IMR-90 (cell line): Measurements from ENCODE around the gene CSGALNACT2. TPM values are rescaled to one million over a fixed set of nuclear protein-coding genes. Genes with fewer than 3 reads are reported as not detected.

Experiments
- ATAC-seq: fragments of 200-7000 bp; cut with Tn5 transposase; 2 replicates; pipeline ENCODE4 v1.9.1; 2020; ENCODE audit warnings: low read depth, mild to moderate bottlenecking, moderate library complexity
- BruUV-seq: library from RNA; stranded (reverse); fragments of 400-500 nt; replicated peaks from 2 replicates; lab custom pipeline; 2021; lab: Mats Ljungman, UMichigan
- CTCF ChIA-PET: fragments of 300-600 bp; formaldehyde crosslinking; extraction: SDS; loops from one replicate; lab custom pipeline; 2021; ENCODE audit warnings: antibody characterized with exemption; lab: Yijun Ruan, JAX
- POLR2A ChIA-PET: fragments of 300-600 bp; sonication (Branson Sonifier 250); formaldehyde crosslinking; loops from one replicate; lab custom pipeline; 2022; ENCODE audit warnings: antibody characterized with exemption; ENCODE audit not compliant: unreplicated experiment; lab: Charles Lee
- DNase-seq: peaks from one replicate; pipeline ENCODE4 v3.0.0; 2013
- H2AFZ ChIP-seq: replicated peaks from 2 replicates; pipeline ENCODE3; 2013; ENCODE audit warnings: low read length, mild to moderate bottlenecking; ENCODE audit not compliant: poor library complexity
- H2AK5ac ChIP-seq: 2 replicates; pipeline ENCODE4 v1.6.1; 2013; ENCODE audit warnings: low read depth, low read length, inconsistent platforms
- H2AK9ac ChIP-seq: replicated peaks from 2 replicates; pipeline ENCODE3; 2013; ENCODE audit warnings: mild to moderate bottlenecking, low read depth, low read length, moderate library complexity; ENCODE audit not compliant: poor library complexity
- H2BK120ac ChIP-seq: 2 replicates; pipeline ENCODE4 v1.6.1; 2013; ENCODE audit warnings: low read depth, low read length, inconsistent platforms
- H2BK15ac ChIP-seq: 3 replicates; pipeline ENCODE4 v1.6.1; 2013; ENCODE audit warnings: low read depth, low read length, inconsistent platforms
- H2BK20ac ChIP-seq: 2 replicates; pipeline ENCODE4 v1.6.1; 2013; ENCODE audit warnings: low read depth, mild to moderate bottlenecking, inconsistent platforms, low read length, moderate library complexity
- H2BK5ac ChIP-seq: 2 replicates; pipeline ENCODE4 v1.6.1; 2013; ENCODE audit warnings: mild to moderate bottlenecking, low read depth, low read length, inconsistent platforms; ENCODE audit not compliant: poor library complexity, severe bottlenecking
- H3K14ac ChIP-seq: replicated peaks from 2 replicates; pipeline ENCODE4 v1.6.1; 2013; ENCODE audit warnings: low read depth, low read length, inconsistent platforms
- H3K18ac ChIP-seq: 2 replicates; pipeline ENCODE4 v1.6.1; 2013; ENCODE audit warnings: low read depth, low read length, control low read depth
- H3K23ac ChIP-seq: 2 replicates; pipeline ENCODE4 v1.6.1; 2013; ENCODE audit warnings: low read depth, low read length, inconsistent platforms
- H3K27ac ChIP-seq: 2 replicates; pipeline ENCODE4 v1.5.1; 2013; ENCODE audit warnings: mild to moderate bottlenecking, control low read depth, low read length; ENCODE audit not compliant: insufficient read depth
- H3K27me3 ChIP-seq: 2 replicates; pipeline ENCODE4 v1.6.1; 2013; ENCODE audit warnings: low read length; ENCODE audit not compliant: control insufficient read depth, insufficient read depth
- H3K36me3 ChIP-seq: 2 replicates; pipeline ENCODE4 v1.6.1; 2013; ENCODE audit warnings: low read length, mixed read lengths; ENCODE audit not compliant: control insufficient read depth, insufficient read depth
- H3K4ac ChIP-seq: 2 replicates; pipeline ENCODE4 v1.6.1; 2013; ENCODE audit warnings: low read depth, low read length, inconsistent platforms
- H3K4me1 ChIP-seq: 2 replicates; pipeline ENCODE4 v1.6.1; 2013; ENCODE audit warnings: low read length, mixed read lengths; ENCODE audit not compliant: control insufficient read depth, insufficient read depth
- H3K4me2 ChIP-seq: 2 replicates; pipeline ENCODE4 v1.6.1; 2013; ENCODE audit warnings: low read depth, mild to moderate bottlenecking, control low read depth, low read length, moderate library complexity
- H3K4me3 ChIP-seq: 2 replicates; pipeline ENCODE4 v1.5.1; 2013; ENCODE audit warnings: low read depth, mild to moderate bottlenecking, control low read depth, low read length, moderate library complexity; ENCODE audit not compliant: insufficient read depth
- H3K56ac ChIP-seq: 2 replicates; pipeline ENCODE4 v1.6.1; 2013; ENCODE audit warnings: low read length, inconsistent platforms; ENCODE audit not compliant: insufficient read depth; ENCODE audit errors: extremely low read depth
- H3K79me1 ChIP-seq, 2 experiments: 2 replicates each; pipeline ENCODE4 v1.6.1; 2013; ENCODE audit warnings: low read length in 2 of 2, inconsistent platforms in 1 of 2, low read depth in 1 of 2
- H3K9ac ChIP-seq: 2 replicates; pipeline ENCODE4 v1.6.1; 2013; ENCODE audit warnings: low read depth, low read length, control low read depth
- H3K9me1 ChIP-seq: 2 replicates; pipeline ENCODE4 v1.6.1; 2013; ENCODE audit warnings: low read length, inconsistent platforms; ENCODE audit not compliant: insufficient read depth
- H3K9me3 ChIP-seq: 2 replicates; pipeline ENCODE4 v1.6.1; 2013; ENCODE audit warnings: low read length; ENCODE audit not compliant: control insufficient read depth, insufficient read depth
- H4K20me1 ChIP-seq: 2 replicates; pipeline ENCODE4 v1.6.1; 2013; ENCODE audit warnings: low read length, inconsistent platforms; ENCODE audit not compliant: insufficient read depth
- H4K5ac ChIP-seq: 2 replicates; pipeline ENCODE4 v1.6.1; 2013; ENCODE audit warnings: mild to moderate bottlenecking, low read depth, low read length, control low read depth
- H4K8ac ChIP-seq, 2 experiments: 2 replicates each; pipeline ENCODE4 v1.6.1; 2013; ENCODE audit warnings: low read depth in 2 of 2, low read length in 2 of 2, control low read depth in 1 of 2, inconsistent platforms in 1 of 2
- H4K91ac ChIP-seq: 2 replicates; pipeline ENCODE4 v1.6.1; 2013; ENCODE audit warnings: low read depth, low read length, inconsistent platforms; ENCODE audit not compliant: insufficient read depth
- BHLHE40 ChIP-seq: fragments of 150-350 bp; IDR thresholded peaks from 2 replicates; pipeline ENCODE4 v1.6.1; 2016; ENCODE audit warnings: mild to moderate bottlenecking, low read depth, low read length
- CHD1 ChIP-seq: IDR thresholded peaks from 2 replicates; pipeline ENCODE4 v1.6.1; 2012; ENCODE audit warnings: low read depth, low read length, improper control_type of control experiment
- FOS ChIP-seq: fragments of 150-350 bp; IDR thresholded peaks from 2 replicates; pipeline ENCODE4 v1.6.1; 2016; ENCODE audit warnings: low read depth, low read length
- MAZ ChIP-seq: IDR thresholded peaks from 2 replicates; pipeline ENCODE4 v1.6.1; 2012; ENCODE audit warnings: low read depth, mild to moderate bottlenecking, low read length, improper control_type of control experiment, moderate library complexity, borderline replicate concordance
- POLR2A ChIP-seq: IDR thresholded peaks from 2 replicates; pipeline ENCODE4 v1.6.1; 2012; ENCODE audit warnings: mild to moderate bottlenecking, low read depth, low read length
- WGBS, 2 experiments: methylation state at CpG; one replicate each; pipeline versions ENCODE4 v1.1.5 to v1.1.7; 2013; ENCODE audit warnings: missing lambda C conversion rate in 2 of 2; ENCODE audit not compliant: insufficient read length in 1 of 2; ENCODE audit errors: extremely low coverage in 2 of 2; 5-methylcytosine and 5-hydroxymethylcytosine counted together
- dilution Hi-C: fragments of 300-500 bp; cut with HindIII; formaldehyde crosslinking; loops from one replicate; pipeline ENCODE4 v1.14.3; 2018; ENCODE audit warnings: low sequenced_read_pairs; ENCODE audit not compliant: unreplicated experiment
- in situ Hi-C: fragments of 300-500 bp; cut with MboI; formaldehyde crosslinking; loops from 3 replicates; pipeline ENCODE4 v1.14.3; 2019; ENCODE audit warnings: low sequenced_read_pairs, inconsistent platforms, mixed read lengths
- intact Hi-C: fragments of 100-400 bp; cut with micrococcal nuclease; formaldehyde crosslinking; loops from 2 replicates; pipeline ENCODE4 v1.10.0; 2022
- polyA plus RNA-seq, 3 experiments: library from polyadenylated mRNA; depleted of rRNA; stranded (reverse); fragments of >200 nt; gene quantifications; 2 replicates each; pipeline ENCODE4 v1.2.3, GENCODE V29; 2012; ENCODE audit warnings: low replicate concordance in 1 of 3
- total RNA-seq: library from RNA; depleted of rRNA; stranded (reverse); fragments of >200 nt; gene quantifications from 2 replicates; pipeline ENCODE4 v1.2.3, GENCODE V29; 2012
- TF ChIP-seq, protein P1 (sequence below): fragments of 150-350 bp; IDR thresholded peaks from 2 replicates; pipeline ENCODE4 v1.6.1; 2016; ENCODE audit warnings: low read depth, mild to moderate bottlenecking, low read length, moderate library complexity, borderline replicate concordance
- TF ChIP-seq, protein P2 (sequence below): conservative IDR thresholded peaks from 2 replicates; pipeline ENCODE4 v1.5.1; 2012; ENCODE audit warnings: mild to moderate bottlenecking, low read depth, low read length, improper control_type of control experiment

CSGALNACT2 gene
- total and polyA plus RNA-seq, 2 of the 4 experiments (the other 2 are of a cell fraction): 6.5 to 13.1 TPM

- no peak overlapping the region for H3K4ac ChIP-seq
- H3K79me1 ChIP-seq: no peaks in the 10 kb centered on the region
- no peak overlapping the region for H2BK120ac ChIP-seq
- POLR2A ChIA-PET: no interaction called here
- in situ Hi-C loops (no loop called here), dilution Hi-C loops (no loop called here), intact Hi-C loops (no loop called here)
- H3K27ac ChIP-seq: no peak overlapping the region
- no peak overlapping the region for H3K4me3 ChIP-seq
- H3K27me3 ChIP-seq: peaks cover 16% of the 10 kb centered on the region; the same call in 1 of the 2 replicates
- no peak overlapping the region for H3K14ac ChIP-seq
- H3K23ac ChIP-seq: no peak overlapping the region
- peak overlapping the region; percentile 18 for H2AFZ ChIP-seq
- peaks cover 10% of the 10 kb centered on the region for H3K4me1 ChIP-seq
- no peak overlapping the region for H4K8ac ChIP-seq
- TF ChIP-seq, protein P1, sequence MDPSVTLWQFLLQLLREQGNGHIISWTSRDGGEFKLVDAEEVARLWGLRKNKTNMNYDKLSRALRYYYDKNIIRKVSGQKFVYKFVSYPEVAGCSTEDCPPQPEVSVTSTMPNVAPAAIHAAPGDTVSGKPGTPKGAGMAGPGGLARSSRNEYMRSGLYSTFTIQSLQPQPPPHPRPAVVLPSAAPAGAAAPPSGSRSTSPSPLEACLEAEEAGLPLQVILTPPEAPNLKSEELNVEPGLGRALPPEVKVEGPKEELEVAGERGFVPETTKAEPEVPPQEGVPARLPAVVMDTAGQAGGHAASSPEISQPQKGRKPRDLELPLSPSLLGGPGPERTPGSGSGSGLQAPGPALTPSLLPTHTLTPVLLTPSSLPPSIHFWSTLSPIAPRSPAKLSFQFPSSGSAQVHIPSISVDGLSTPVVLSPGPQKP: no peak
- TF ChIP-seq MAZ (no peak), BHLHE40 (no peak), POLR2A (no peak), CHD1 (no peak), FOS (no peak)
- TF ChIP-seq, protein P2, sequence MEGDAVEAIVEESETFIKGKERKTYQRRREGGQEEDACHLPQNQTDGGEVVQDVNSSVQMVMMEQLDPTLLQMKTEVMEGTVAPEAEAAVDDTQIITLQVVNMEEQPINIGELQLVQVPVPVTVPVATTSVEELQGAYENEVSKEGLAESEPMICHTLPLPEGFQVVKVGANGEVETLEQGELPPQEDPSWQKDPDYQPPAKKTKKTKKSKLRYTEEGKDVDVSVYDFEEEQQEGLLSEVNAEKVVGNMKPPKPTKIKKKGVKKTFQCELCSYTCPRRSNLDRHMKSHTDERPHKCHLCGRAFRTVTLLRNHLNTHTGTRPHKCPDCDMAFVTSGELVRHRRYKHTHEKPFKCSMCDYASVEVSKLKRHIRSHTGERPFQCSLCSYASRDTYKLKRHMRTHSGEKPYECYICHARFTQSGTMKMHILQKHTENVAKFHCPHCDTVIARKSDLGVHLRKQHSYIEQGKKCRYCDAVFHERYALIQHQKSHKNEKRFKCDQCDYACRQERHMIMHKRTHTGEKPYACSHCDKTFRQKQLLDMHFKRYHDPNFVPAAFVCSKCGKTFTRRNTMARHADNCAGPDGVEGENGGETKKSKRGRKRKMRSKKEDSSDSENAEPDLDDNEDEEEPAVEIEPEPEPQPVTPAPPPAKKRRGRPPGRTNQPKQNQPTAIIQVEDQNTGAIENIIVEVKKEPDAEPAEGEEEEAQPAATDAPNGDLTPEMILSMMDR: no peak
- H3K4me2 ChIP-seq: no peak overlapping the region
- CTCF ChIA-PET: no interaction called here
- no peak overlapping the region for H4K91ac ChIP-seq
- no peak overlapping the region for H2AK9ac ChIP-seq
- no peak overlapping the region for H2BK15ac ChIP-seq
- H3K9me3 ChIP-seq: no peaks in the 10 kb centered on the region
- H2AK5ac ChIP-seq: no peak overlapping the region
- no peak overlapping the region for H3K18ac ChIP-seq
- H3K9me1 ChIP-seq: no peaks in the 10 kb centered on the region
- no TSS peak for BruUV-seq
- H3K36me3 ChIP-seq: no peaks in the 10 kb centered on the region
- no peak overlapping the region for H3K56ac ChIP-seq
- H3K9ac ChIP-seq: no peak overlapping the region
- H2BK20ac ChIP-seq: no peak overlapping the region
- DNase-seq (no peak), ATAC-seq (no peak)
- H4K20me1 ChIP-seq: no peaks in the 10 kb centered on the region
- no peak overlapping the region for H2BK5ac ChIP-seq
- 73% methylated on average over 6 of the region's 16 CpGs; no CpG with 5 or more reads in 1 of the 2 experiments for WGBS, 2 experiments
- no peak overlapping the region for H4K5ac ChIP-seq
Observed at GRCh38 chr10:43113201-43114087, 24.8 kb upstream of the CSGALNACT2 start.
